ENCODE data around the gene MED8. TPM values are rescaled to one million over a fixed set of nuclear protein-coding genes. Genes with fewer than 3 reads are reported as not detected.

Gene MED8
- total and polyA plus RNA-seq, 2 of the 13 experiments (the other 11 are each of a cell fraction or from before 2014, with no cell fraction given), result 16.9 to 77.4 TPM

DNA sequence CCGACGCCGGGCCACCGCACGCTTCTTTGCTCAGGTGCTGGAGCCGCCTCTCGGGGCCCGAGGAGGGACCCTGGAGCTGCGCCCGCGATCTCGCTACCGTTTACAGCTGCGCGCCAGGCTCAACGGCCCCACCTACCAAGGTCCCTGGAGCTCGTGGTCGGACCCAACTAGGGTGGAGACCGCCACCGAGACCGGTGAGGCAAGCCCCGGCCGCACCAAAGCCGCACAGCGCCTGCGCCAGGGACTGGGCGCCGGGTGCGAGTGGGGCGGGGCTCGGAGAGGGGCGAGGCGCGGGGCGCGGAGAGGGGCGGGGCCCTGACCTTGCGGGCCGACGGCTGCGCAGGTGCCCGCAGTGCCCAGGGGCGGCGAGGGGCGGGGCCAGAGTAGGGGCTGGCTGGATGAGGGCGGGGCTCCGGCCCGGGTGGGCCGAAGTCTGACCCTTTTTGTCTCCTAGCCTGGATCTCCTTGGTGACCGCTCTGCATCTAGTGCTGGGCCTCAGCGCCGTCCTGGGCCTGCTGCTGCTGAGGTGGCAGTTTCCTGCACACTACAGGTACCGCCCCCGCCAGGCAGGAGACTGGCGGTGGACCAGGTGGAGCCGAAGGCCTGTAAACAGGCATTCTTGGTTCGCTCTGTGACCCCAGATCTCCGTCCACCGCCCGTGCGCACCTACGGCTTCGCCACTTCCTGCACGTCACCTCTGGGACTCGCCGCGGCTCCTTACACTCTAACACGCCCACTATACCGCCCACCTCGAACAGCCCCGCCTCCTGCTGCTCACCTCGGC lies 40.6 kb downstream of the MED8 start (continued):
- TF ChIP-seq, protein P1, sequence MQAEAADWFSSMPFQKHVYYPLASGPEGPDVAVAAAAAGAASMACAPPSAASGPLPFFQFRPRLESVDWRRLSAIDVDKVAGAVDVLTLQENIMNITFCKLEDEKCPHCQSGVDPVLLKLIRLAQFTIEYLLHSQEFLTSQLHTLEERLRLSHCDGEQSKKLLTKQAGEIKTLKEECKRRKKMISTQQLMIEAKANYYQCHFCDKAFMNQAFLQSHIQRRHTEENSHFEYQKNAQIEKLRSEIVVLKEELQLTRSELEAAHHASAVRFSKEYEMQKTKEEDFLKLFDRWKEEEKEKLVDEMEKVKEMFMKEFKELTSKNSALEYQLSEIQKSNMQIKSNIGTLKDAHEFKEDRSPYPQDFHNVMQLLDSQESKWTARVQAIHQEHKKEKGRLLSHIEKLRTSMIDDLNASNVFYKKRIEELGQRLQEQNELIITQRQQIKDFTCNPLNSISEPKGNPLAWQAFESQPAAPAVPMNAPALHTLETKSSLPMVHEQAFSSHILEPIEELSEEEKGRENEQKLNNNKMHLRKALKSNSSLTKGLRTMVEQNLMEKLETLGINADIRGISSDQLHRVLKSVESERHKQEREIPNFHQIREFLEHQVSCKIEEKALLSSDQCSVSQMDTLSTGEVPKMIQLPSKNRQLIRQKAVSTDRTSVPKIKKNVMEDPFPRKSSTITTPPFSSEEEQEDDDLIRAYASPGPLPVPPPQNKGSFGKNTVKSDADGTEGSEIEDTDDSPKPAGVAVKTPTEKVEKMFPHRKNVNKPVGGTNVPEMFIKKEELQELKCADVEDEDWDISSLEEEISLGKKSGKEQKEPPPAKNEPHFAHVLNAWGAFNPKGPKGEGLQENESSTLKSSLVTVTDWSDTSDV (CRISPR knock-in tag; IDR thresholded peaks at IDR 0.05), result peak; percentile 15; the same call in 1 of the 2 replicates
- TF ChIP-seq RFX3 (CRISPR knock-in tag; IDR thresholded peaks at IDR 0.05) (no peak), RFX5 (IDR thresholded peaks at IDR 0.05; ENCODE audit: low read depth, low read length) (no peak), NFIB (CRISPR knock-in tag; IDR thresholded peaks at IDR 0.05; ENCODE audit: borderline replicate concordance) (no peak), ZFAT (CRISPR knock-in tag; conservative IDR thresholded peaks at IDR 0.05) (no peak), TP53 (CRISPR knock-in tag; conservative IDR thresholded peaks at IDR 0.05) (peak; percentile 30; the same call in 1 of the 2 replicates), SP2 (CRISPR knock-in tag; IDR thresholded peaks at IDR 0.05) (no peak), DPF2 (CRISPR knock-in tag; IDR thresholded peaks at IDR 0.05; ENCODE audit: borderline replicate concordance, low read depth) (no peak), RBM22 (optimal IDR thresholded peaks at IDR 0.05; ENCODE audit: low read length) (no peak), NBN (conservative IDR thresholded peaks at IDR 0.05) (no peak), PLSCR1 (CRISPR knock-in tag; IDR thresholded peaks at IDR 0.05; ENCODE audit: borderline replicate concordance) (no peak), ZNF382 (CRISPR knock-in tag; IDR thresholded peaks at IDR 0.05; ENCODE audit: borderline replicate concordance) (no peak), POLR2AphosphoS2 (IDR thresholded peaks at IDR 0.05; ENCODE audit: low read depth, low read length) (no peak), GPBP1L1 (CRISPR knock-in tag; IDR thresholded peaks at IDR 0.05) (no peak), ISL2 (CRISPR knock-in tag; IDR thresholded peaks at IDR 0.05) (peak; percentile 47), NONO (IDR thresholded peaks at IDR 0.05) (no peak), NONO (CRISPR knock-in tag; conservative IDR thresholded peaks at IDR 0.05) (peak; percentile 59; the same call in 1 of the 2 replicates), ZNF251 (CRISPR knock-in tag; IDR thresholded peaks at IDR 0.05) (no peak), GPN1 (CRISPR knock-in tag; IDR thresholded peaks at IDR 0.05; ENCODE audit: borderline replicate concordance) (no peak)
- TF ChIP-seq, protein P2, sequence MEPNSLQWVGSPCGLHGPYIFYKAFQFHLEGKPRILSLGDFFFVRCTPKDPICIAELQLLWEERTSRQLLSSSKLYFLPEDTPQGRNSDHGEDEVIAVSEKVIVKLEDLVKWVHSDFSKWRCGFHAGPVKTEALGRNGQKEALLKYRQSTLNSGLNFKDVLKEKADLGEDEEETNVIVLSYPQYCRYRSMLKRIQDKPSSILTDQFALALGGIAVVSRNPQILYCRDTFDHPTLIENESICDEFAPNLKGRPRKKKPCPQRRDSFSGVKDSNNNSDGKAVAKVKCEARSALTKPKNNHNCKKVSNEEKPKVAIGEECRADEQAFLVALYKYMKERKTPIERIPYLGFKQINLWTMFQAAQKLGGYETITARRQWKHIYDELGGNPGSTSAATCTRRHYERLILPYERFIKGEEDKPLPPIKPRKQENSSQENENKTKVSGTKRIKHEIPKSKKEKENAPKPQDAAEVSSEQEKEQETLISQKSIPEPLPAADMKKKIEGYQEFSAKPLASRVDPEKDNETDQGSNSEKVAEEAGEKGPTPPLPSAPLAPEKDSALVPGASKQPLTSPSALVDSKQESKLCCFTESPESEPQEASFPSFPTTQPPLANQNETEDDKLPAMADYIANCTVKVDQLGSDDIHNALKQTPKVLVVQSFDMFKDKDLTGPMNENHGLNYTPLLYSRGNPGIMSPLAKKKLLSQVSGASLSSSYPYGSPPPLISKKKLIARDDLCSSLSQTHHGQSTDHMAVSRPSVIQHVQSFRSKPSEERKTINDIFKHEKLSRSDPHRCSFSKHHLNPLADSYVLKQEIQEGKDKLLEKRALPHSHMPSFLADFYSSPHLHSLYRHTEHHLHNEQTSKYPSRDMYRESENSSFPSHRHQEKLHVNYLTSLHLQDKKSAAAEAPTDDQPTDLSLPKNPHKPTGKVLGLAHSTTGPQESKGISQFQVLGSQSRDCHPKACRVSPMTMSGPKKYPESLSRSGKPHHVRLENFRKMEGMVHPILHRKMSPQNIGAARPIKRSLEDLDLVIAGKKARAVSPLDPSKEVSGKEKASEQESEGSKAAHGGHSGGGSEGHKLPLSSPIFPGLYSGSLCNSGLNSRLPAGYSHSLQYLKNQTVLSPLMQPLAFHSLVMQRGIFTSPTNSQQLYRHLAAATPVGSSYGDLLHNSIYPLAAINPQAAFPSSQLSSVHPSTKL (CRISPR knock-in tag; IDR thresholded peaks at IDR 0.05), result peak; percentile 21; the same call in 1 of the 2 replicates

Measured in HepG2 (cell line).